ENCODE data around the gene IQCH. TPM values are rescaled to one million over a fixed set of nuclear protein-coding genes. Genes with fewer than 3 reads are reported as not detected.

Gene IQCH
- total RNA-seq, 1 experiment from 2014 or later, result 1.9 TPM

GRCh38 chr15:67462875-67463274 lies 208.3 kb downstream of the IQCH start (continued):
- TF ChIP-seq NFYB (CRISPR knock-in tag; conservative IDR thresholded peaks at IDR 0.05; ENCODE audit: low read depth), result no peak
- TF ChIP-seq GTF2I (CRISPR knock-in tag; conservative IDR thresholded peaks at IDR 0.05), result no peak

GRCh38 chr15:67463488-67463887 lies 208.9 kb downstream of the IQCH start:
- ATAC-seq (no peak), DNase-seq (ENCODE audit: low spot score) (no peak)
- Mint-ChIP-seq H3K4me1 (peaks cover 13% of the 10 kb centered on the region), H3K27me3 (ENCODE audit: low read depth) (peaks cover 3% of the 10 kb centered on the region; the same call in 1 of the 2 replicates), H3K4me3 (no peak overlapping the region), H3K27ac (no peak overlapping the region), H3K9me3 (no peaks in the 10 kb centered on the region), H3K36me3 (no peaks in the 10 kb centered on the region)
- POLR2A ChIA-PET, result no interaction called here
- CTCF ChIA-PET, result no interaction called here
- TF ChIP-seq FOXP1 (CRISPR knock-in tag; IDR thresholded peaks at IDR 0.05; ENCODE audit: borderline replicate concordance) (no peak), AFF4 (CRISPR knock-in tag; IDR thresholded peaks at IDR 0.05; ENCODE audit: borderline replicate concordance) (no peak), GTF2I (CRISPR knock-in tag; conservative IDR thresholded peaks at IDR 0.05) (no peak), ZNF396 (CRISPR knock-in tag; IDR thresholded peaks at IDR 0.05; ENCODE audit: borderline replicate concordance) (no peak), TEAD4 (CRISPR knock-in tag; IDR thresholded peaks at IDR 0.05) (no peak), ZNF416 (CRISPR knock-in tag; IDR thresholded peaks at IDR 0.05) (no peak), AR (CRISPR knock-in tag; IDR thresholded peaks at IDR 0.05) (no peak), ZNF423 (CRISPR knock-in tag; IDR thresholded peaks at IDR 0.05) (no peak), PRRX2 (CRISPR knock-in tag; IDR thresholded peaks at IDR 0.05) (no peak), CREM (CRISPR knock-in tag; IDR thresholded peaks at IDR 0.05) (no peak), GRHL2 (CRISPR knock-in tag; IDR thresholded peaks at IDR 0.05; ENCODE audit: insufficient replicate concordance, severe bottlenecking) (no peak), MYBL2 (CRISPR knock-in tag; IDR thresholded peaks at IDR 0.05) (no peak), FOXJ3 (CRISPR knock-in tag; IDR thresholded peaks at IDR 0.05; ENCODE audit: borderline replicate concordance) (no peak)

- no peaks in the 10 kb centered on the region for H3K36me3 Mint-ChIP-seq
- no peak for DNase-seq (ENCODE audit: low spot score)
- no peak overlapping the region for H3K27ac Mint-ChIP-seq
- peaks cover 13% of the 10 kb centered on the region for H3K4me1 Mint-ChIP-seq
- POLR2A ChIA-PET, result no interaction called here
- CTCF ChIA-PET, result interaction anchor here (2.9 kb wide), 1 partner anchor 8 kb away, joined by 11 read pairs; no protein-coding TSS in a partner anchor
- peaks cover 3% of the 10 kb centered on the region; the same call in 1 of the 2 replicates for H3K27me3 Mint-ChIP-seq (ENCODE audit: low read depth)
- H3K9me3 Mint-ChIP-seq, result no peaks in the 10 kb centered on the region
- no peak for ATAC-seq
- H3K4me3 Mint-ChIP-seq, result no peak overlapping the region
- no peak for TF ChIP-seq FOXJ3 (CRISPR knock-in tag; IDR thresholded peaks at IDR 0.05; ENCODE audit: borderline replicate concordance)
- TF ChIP-seq MYBL2 (CRISPR knock-in tag; IDR thresholded peaks at IDR 0.05), result no peak
- TF ChIP-seq ESRRA (CRISPR knock-in tag; IDR thresholded peaks at IDR 0.05; ENCODE audit: borderline replicate concordance), result no peak
Observed at GRCh38 chr15:67465196-67465952, 210.8 kb downstream of the IQCH start.
